D341Med (cell line): Measurements from ENCODE around the gene CDH23.
A peak's percentile ranks its signal among the peaks of the same experiment; 100 is the strongest.

ENCODE experiments used
- DNase-seq: peaks from one replicate; pipeline ENCODE4 v3.0.0; 2012; ENCODE audit warnings: low spot score

CDH23 gene

DNA sequence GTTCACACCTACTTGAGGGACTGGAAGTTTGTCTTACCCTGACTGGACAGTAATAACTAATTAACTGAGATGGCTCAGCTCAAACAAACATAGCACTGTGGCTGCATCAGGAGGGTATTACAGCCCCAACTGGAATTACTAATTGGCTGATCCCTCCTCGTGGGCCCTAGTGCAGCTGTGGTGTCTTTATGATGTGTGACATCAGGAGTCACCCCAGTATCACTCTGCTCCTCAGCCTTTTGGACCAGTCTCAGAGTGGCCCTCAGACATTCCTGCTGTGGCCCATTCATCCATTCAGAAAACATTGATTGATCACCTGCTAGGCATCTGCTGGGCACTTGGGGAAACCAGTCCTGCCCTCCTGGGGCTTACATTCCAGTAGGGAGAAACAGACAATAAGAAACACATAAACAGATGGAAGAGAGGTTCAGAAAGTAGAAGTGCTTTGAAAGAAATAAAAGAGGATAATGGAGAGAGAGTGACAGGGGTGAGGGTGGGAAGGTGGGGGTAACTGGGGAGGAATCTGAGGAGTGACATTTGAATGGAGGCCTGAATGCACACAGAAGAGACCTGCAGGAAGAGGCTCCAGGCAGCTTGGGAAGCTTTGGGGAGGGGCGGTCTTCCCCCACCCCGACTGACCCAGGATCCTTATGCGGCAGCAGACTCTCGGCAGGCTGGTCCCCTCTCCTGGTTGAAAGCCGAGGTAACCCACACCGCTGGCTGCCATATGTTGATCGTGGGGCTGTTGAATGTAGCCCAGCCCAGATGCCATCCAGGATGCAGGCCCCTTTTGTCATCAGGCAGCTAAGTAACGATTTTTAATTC, 209.7 kb downstream of the CDH23 start:
- no peak for DNase-seq

GRCh38 chr10:71607082-71607443, 210.3 kb downstream of the CDH23 start:
- no peak for DNase-seq

GRCh38 chr10:71608819-71609768, 212.4 kb downstream of the CDH23 start:
- peak; percentile 69 for DNase-seq

DNA sequence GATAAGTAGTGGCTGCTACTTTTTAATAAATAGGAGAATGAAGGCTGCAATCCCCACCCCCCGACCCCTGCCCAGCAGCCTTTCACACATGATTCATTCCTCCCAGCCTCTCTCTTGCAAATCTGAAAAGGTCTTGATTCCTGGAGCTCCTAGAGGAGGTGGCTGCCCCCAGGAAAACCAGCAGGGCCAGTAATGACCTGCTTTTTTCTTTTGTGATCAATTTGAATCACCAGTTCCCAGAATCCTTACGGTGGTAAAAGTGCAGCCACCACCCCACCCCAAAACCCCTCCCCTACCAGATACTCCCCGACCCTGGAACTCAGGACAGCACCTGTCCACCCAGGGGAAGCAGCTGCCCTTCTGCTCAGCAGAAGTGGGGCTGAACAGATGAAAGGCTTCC, 213.9 kb downstream of the CDH23 start:
- no peak for DNase-seq

DNA sequence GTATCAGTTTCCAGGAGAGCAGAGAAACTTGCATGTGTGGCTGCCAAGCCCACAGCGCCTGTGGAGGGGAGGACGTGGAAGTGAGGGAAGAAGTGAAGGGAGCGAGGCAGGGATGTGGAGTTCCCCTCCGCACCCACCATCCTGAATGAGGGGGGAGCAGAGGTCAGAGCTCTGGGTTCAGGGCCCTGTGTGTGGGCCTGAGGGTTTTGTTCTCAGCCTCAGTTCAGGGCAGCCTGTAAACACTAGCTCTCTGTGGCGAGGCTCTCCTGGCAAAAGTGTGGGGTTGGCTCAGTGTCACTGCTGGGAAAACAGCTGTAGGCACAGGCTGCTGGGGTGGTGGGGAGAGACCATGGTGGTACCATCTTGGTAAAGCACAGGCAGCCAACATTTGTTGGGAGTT, 214.4 kb downstream of the CDH23 start:
- DNase-seq: no peak

DNA sequence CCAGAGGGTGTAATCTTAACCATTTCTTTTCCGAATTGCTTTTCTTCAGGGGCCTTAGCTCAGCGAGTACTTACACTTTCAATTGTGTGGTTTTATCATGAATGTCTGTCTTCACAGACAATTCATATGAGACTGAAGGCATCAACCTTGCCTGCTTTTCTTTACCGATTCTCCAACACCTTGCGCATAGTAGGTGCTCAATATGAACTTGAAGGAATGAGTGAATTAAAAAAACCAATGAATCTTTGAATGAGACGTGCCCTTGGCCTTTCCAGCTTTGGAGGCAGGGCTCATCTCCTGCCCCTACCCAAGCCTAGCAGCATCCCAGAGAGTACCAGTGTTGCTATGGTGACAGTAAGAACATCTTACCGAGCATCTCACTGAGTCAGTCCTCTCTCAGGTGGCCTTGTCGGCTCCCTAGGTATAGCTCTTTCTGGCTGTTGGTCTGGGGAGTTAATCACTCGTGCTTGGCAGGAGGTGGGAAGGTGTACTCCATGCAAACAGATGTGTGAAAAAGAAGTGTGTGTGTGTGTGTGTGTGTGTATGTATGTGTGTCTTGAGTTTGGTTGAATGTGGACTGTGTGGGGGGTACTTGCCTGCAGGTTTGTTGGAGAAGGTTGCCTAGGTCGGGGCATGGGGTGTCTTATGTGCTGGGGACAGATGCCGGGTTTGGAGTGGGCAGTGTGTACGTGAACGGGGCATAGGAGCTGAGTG, 215.1 kb downstream of the CDH23 start:
- DNase-seq: no peak

- no peak for DNase-seq
Observed at GRCh38 chr10:71613261-71613777, 216.6 kb downstream of the CDH23 start.

DNA sequence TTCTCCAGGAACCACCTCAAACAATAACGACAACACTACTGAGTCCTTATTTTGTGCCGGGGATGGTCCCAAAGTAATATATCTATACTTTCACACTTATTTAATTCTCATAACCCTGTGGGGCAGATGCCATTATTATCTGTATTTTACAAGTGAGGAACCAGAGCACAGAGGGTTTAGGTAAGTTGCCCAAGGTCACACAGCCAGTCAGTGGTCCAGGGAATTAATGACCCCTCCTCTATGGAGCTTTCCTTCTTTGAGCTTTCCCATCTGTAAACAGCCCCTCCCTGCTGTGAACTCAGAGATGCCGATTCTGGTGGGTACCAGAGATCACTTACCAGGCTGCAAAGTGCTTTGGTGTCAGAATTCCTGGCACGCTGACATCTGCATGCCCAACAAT, 217.2 kb downstream of the CDH23 start:
- DNase-seq: no peak

GRCh38 chr10:71614946-71615345, 218.2 kb downstream of the CDH23 start:
- no peak for DNase-seq

DNA sequence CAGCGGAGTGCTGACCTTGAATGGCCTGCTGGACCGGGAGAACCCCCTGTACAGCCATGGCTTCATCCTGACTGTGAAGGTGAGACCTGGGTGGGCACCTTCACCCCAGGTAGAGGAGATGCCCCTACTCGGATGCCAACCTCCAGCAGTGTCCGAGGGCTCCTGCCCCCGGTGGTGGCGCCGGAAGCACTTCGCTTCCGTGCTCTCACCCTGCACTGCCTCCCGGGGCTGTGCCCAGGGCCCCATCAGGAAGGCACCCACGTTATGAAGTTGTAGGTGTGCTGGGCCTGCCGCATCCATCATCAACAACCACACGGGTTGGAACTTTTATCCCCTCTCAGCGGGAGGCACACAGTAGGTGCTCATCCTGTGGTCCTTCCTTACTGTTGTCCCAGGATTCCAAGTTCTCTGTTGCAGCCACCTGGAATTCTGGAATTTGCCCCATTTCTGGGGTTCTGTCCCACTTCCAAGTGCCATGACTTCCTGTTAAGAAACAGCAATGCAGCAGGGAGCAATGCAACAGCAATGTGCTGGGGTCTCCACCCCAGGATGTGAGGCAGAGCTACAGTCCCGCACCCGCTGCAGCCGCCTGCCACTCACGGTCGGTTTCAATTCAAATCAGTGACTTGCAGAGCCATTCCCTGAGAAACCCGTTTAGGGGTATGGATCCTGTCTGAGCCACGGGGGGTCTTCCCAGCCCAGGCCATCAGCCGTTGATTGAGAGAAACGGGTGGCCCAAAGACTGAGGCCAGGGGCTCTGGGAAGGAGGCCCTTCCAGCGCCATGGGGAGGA, 219.0 kb downstream of the CDH23 start:
- no peak for DNase-seq

DNA sequence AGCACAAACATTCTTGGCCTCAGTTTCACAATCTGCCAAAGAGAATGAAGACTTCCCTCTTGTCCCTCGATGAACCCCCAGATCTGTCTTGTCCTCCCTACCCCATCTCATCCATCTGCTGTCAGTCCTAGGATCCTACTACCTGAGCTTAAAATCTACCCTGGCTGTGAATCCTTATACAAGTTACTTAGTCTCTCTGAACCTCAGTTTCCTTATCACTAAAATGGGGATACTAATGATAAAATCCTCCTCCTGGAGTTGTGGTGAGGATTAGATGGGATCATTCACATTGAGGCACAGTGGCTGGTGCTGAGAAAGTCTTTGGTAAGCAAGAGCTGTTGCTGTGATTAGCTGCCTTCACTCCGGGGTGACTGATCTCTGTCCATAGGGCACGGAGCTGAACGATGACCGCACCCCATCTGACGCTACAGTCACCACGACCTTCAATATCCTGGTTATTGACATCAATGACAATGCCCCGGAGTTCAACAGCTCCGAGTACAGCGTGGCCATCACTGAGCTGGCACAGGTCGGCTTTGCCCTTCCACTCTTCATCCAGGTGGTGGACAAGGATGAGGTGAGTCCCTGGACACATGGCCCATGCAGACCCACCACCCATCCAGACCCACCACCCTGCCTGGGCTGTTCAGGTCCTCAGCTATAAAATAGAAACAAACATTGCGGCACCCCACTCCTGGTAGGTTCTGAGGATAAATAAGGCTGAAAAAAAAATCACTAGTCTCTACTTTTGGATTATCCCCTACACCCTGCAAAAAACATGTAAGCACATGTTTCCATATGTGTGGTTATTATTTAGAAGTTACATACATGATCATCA, 220.3 kb downstream of the CDH23 start:
- no peak for DNase-seq

- DNase-seq: no peak
Observed at GRCh38 chr10:71618176-71618575, 221.5 kb downstream of the CDH23 start.

- DNase-seq: no peak
Observed at GRCh38 chr10:71618598-71618997, 221.9 kb downstream of the CDH23 start.

- no peak for DNase-seq
Observed at GRCh38 chr10:71620642-71621041, 223.9 kb downstream of the CDH23 start.

GRCh38 chr10:71621231-71622153, 224.8 kb downstream of the CDH23 start:
- no peak for DNase-seq

DNA sequence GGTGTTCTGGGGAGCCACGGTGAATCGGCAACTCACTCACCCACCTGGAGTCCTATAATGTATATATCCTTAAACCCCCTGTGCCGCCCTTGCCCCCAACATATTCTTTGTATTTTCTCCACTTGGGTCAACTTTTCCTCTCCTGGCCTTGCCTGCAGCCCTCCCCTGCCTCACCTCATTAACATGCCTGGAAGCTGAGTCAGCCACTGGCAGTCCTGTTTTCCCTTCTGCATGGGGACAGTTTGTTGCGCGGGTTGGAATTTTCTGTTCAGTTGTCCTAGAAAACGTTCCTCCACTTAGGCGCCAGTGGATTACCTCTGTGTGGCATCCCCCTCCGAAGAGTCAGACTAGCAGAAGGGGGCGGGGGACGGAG, 225.4 kb downstream of the CDH23 start:
- no peak for DNase-seq

DNA sequence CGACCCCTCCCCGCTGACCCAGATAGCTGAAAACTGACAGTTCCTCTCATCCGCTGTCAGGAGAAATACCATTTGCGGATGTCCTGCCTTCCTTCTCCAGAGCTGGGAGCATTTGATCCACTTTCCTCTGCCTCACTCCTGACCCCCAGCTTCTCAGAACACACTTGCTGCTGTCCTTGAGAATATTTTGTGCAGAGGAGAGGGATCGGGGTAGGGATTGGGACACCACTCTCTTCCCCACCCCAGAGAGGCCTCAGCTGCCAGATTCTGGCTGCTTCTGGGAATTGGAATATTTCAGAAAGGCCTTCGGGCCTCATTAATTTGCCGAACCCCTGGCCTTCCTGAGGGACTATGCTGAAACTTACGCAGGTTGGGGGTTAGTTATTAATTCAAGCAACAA, 225.9 kb downstream of the CDH23 start:
- no peak for DNase-seq

DNA sequence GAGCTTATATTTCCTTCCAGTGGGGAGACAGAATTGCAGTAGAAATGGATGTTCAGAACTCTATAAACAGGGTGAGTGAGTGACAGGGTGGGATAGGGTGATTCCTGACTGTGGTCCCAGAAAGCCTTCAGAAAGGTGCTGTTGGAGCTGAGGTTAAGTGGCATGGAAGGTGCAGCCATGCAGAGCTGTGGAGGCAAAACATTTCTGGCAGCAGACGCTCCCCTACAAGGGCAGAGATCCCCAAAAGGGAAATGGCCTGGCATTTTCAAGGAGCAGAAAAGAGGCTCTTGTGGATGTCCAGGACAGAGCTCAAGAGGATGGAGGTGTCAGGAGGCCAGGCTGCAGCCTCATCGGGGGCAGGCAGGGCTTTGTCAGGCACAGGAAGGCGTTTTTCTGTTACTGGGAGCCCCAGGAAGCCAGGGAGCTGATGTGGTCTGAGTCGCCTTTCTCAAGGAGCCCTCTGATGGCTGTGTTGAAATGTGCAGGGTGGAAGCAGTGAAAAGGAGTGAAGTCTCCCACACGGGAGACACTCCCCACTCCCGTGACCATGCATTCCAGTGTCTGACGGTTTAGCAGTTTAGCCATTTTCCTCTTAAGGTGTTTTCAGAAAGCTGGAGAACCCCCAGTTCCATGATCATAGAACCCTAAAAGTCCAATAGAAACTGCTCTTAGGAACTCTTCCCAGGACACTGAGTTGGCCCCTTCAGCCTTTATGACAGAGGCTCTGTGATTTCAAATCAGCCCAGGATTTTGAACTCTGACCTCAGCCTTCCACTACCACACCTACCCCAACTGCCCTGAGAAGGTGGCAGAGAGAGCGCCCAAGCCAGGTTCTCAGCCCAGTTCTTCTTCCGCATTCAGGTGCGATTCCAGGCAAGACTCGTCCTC, 226.6 kb downstream of the CDH23 start:
- no peak for DNase-seq

- DNase-seq: no peak
Observed at GRCh38 chr10:71623986-71624291, 227.2 kb downstream of the CDH23 start.
